ENCODE measurements around the gene GTF3C5.

The GTF3C5 gene

GRCh38 chr9:133003671-133004090, 27.1 kb upstream of the GTF3C5 start:
- TF ChIP-seq POLR2AphosphoS5 (IDR thresholded peaks at IDR 0.05; ENCODE audit: low read depth, low read length) (no peak), FOXP2 (optimal IDR thresholded peaks at IDR 0.05; ENCODE audit: borderline replicate concordance, extremely low read depth, extremely low read length, insufficient read depth) (no peak), REST (IDR thresholded peaks at IDR 0.05; ENCODE audit: insufficient read depth in 1 of 2, low read depth in 2 of 2, low read length in 2 of 2) (no peak), SIN3A (IDR thresholded peaks at IDR 0.05; ENCODE audit: borderline replicate concordance, insufficient read depth, low read length) (no peak), TAF1 (IDR thresholded peaks at IDR 0.05; ENCODE audit: borderline replicate concordance, insufficient read depth, low read length) (no peak)

- TF ChIP-seq TAF1 (IDR thresholded peaks at IDR 0.05; ENCODE audit: borderline replicate concordance, insufficient read depth, low read length) (no peak), FOXP2 (optimal IDR thresholded peaks at IDR 0.05; ENCODE audit: borderline replicate concordance, extremely low read depth, extremely low read length, insufficient read depth) (no peak), REST (IDR thresholded peaks at IDR 0.05; ENCODE audit: insufficient read depth in 1 of 2, low read depth in 2 of 2, low read length in 2 of 2) (no peak), SIN3A (IDR thresholded peaks at IDR 0.05; ENCODE audit: borderline replicate concordance, insufficient read depth, low read length) (no peak), POLR2AphosphoS5 (IDR thresholded peaks at IDR 0.05; ENCODE audit: low read depth, low read length) (no peak)
Measured at GRCh38 chr9:133004091-133004998, 26.5 kb upstream of the GTF3C5 start.

- TF ChIP-seq POLR2AphosphoS5 (IDR thresholded peaks at IDR 0.05; ENCODE audit: low read depth, low read length) (no peak), FOXP2 (optimal IDR thresholded peaks at IDR 0.05; ENCODE audit: borderline replicate concordance, extremely low read depth, extremely low read length, insufficient read depth) (no peak)
Measured at GRCh38 chr9:133004999-133005760, 25.6 kb upstream of the GTF3C5 start.

- TF ChIP-seq FOXP2 (optimal IDR thresholded peaks at IDR 0.05; ENCODE audit: borderline replicate concordance, extremely low read depth, extremely low read length, insufficient read depth) = no peak
Measured at GRCh38 chr9:133005957-133006356, 24.8 kb upstream of the GTF3C5 start.

- TF ChIP-seq FOXP2 (optimal IDR thresholded peaks at IDR 0.05; ENCODE audit: borderline replicate concordance, extremely low read depth, extremely low read length, insufficient read depth) (no peak), REST (IDR thresholded peaks at IDR 0.05; ENCODE audit: insufficient read depth in 1 of 2, low read depth in 2 of 2, low read length in 2 of 2) (no peak), POLR2AphosphoS5 (IDR thresholded peaks at IDR 0.05; ENCODE audit: low read depth, low read length) (no peak), TAF1 (IDR thresholded peaks at IDR 0.05; ENCODE audit: borderline replicate concordance, insufficient read depth, low read length) (no peak), SIN3A (IDR thresholded peaks at IDR 0.05; ENCODE audit: borderline replicate concordance, insufficient read depth, low read length) (no peak)
Measured at GRCh38 chr9:133006731-133007352, 24.0 kb upstream of the GTF3C5 start.

All from PFSK-1 (cell line).